Measurements from ENCODE around the gene TM4SF20.

The TM4SF20 gene, protein sequence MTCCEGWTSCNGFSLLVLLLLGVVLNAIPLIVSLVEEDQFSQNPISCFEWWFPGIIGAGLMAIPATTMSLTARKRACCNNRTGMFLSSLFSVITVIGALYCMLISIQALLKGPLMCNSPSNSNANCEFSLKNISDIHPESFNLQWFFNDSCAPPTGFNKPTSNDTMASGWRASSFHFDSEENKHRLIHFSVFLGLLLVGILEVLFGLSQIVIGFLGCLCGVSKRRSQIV

DNA sequence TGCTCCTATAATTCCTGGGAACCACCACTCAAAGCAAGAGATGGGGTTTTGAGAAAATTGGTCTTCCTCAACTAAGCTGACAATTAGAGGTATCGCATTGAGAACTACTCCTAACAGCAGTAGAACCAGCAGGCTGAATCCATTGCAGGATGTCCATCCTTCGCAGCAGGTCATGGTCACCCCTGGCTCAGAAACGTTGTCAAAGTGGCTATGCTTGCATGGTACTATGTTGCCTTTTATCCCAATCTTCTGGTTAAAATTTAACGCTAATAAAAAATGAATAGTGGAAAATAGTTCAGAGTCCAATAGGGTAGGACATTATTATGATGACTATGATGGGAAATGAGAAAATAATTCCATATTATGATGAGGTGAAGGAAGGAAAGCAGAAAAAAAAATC, at the start of gene TM4SF20:
TM4SF20 (minus strand) TSS at position 212 of the 400 bp plus-strand sequence; CDS start at position 174, 38 bp downstream.
- DNase-seq = no peak

- no peak for DNase-seq
These were observed 49.7 kb upstream of the TM4SF20 start for GRCh38 chr2:227428731-227429285.

DNA sequence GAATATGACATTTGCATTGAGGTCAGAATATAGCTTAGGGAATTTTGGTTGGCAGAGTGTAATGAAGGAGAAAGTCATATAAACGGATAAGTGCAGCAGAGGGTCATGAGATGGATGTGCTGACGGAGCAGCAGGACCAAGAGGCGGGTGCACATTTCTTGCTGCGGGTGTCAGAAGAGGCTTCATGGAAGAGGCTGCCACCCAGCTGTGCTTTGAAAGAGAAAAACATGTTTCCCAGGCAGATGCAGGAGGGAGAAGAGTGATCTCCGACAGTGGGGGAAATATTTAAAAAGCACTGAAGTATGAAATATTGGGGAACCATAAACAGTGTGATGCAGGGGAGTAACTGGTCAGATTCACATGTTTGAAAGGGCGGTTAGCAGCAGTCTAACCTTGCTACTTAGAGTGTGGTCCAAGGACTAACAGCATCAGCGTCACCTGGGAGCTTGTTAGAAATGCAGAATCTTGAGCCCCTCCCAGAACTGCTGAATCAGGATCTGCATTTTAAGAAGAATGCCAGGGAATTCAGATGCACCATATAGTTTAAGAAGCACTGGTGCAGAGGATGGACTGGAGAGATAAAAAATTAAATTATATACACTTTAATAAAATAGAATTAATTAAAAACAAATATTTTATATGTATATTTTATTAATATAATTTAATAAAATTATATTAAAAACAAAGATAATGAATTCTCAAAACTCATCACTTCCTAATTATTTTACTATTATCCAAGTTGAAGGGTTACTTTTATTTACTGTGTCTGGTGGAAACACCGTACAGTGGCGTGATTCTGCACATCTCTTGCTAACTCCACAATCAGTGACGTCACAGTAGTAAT, 44.8 kb upstream of the TM4SF20 start:
- DNase-seq = no peak

GRCh38 chr2:227420087-227421052, 41.3 kb upstream of the TM4SF20 start:
- DNase-seq = no peak

DNA sequence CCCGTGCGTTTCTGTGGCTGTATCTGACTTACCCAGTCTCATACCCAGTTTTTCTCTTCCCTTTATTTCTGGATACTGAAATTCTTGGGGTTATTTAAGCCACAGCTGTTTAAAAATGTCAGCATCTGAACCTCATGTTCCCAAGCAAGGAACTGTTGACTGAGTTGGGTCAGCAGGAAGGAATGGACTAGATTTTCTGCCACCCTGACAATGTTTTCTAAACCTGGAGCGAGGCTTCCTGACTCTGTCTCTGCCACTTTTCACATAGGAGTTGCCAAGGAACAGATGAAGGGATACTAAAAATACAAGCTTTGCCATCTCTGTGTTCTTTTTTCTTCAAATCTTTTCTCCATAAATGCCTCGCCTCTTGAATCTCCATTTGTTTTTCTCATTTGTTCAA, 37.6 kb upstream of the TM4SF20 start:
- no peak for DNase-seq

DNA sequence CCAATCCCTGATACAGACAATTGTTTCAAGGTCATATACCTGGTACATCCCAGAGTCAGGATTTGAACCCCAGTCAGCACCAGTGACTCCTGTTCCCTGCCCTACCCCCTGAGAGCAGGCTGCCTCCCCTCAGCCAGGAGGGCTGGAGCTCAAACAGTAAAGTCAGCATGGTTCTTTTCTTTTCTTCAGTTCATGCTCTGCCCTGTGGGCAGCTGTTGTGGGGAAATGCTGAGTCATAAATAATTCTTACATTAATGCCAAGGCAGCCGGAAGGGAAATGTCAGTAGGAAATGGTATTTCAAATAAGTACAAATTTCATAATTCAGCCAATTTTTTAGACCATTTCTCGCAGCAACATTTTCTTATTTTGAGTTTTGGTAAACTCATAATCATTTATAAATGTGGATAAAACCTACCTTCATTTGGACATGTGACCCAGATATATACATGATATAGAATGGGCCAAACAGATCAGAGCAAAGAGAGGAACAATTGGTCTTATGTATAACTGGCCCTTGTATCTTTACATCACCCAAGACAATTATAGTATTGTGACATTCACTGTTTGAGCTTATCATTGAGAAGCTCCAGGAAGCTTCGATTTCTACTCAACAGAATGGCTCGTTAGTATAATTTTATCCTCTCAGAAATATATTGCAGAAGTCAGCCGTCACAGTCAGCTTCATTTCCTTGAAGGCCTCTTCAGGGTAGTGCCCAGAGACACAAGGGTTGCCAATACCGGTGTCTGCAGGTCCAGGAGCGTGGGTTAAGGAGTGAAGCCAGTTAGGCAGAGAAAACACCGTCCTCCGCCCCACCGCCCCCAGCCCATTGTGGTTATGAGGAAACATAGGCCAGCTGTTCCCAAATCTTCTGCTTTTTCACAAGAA, 36.7 kb upstream of the TM4SF20 start:
- no peak for DNase-seq

DNA sequence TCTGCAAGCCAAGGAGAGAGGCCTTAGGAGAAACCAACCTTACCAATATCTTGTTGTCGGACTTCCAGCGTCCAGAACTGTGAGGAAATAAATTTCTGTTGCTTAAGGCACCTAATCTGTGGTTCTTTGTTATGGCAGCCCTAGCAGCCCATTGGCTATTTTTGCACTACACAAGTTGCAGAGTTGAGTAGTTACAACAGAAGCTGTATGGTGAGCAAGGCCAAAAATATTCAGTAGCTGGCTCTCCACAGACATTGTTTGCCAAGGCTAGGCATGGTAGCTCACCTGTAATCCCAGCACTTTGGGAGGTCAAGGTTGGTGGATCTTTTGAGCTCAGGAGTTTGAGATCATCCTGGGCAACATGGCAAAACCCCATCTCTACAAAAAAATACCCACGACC, 35.7 kb upstream of the TM4SF20 start:
- DNase-seq = no peak

DNA sequence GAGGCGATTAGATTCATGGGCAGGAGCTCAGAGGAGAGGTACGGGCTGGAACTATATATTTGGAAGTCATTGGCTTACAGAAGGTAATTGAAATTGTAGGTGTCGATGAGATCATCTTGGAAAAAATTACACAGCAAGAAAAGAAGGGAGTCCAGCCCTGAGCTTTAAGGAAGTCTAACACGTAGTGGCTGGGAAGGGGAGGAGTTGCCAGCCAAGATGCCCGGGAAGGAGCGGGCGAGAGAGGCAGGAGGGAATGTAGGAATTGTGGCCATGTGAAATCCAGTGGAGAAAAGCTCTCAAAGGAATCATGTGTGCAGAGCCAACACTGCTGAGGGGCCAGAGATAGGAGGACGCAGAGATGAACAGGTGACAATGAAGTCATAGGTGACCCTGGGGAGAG, 34.3 kb upstream of the TM4SF20 start:
- DNase-seq = no peak

DNA sequence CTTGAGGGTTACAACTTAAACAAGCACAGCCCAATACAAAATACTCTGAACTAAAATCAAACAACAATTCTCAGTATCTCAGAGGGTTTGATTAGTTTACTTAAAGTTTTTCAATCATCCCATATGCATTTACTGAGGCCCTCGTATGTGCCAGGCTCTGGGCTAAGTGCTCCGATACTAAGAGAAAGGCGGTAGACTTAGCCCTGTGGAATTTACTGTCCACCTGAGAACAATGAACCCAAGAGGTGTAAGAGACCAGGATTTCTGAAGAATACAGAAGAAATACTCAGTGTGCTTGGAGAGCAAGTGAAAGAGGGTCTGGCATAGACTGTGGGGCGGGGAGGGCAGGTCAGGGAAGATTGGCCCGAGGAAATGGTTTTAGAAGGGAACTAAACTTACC, 33.8 kb upstream of the TM4SF20 start:
- DNase-seq = no peak

DNA sequence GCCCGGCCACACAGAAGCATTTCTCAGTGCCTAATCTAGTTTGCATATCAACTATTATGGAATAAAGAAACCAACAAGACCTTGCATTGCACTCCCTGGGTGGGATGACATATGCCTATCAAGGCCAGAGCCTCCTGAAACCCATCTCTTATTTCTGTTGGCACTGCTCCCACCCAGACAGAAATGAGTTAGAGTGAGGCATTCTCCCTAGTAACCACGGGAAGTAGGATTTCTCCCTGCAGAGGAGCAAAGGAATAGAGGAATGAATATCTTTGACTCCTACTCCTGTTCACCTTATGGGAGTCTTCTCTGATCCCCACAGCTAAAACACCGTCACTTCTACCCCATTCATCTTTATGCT, 32.9 kb upstream of the TM4SF20 start:
- DNase-seq = no peak

DNA sequence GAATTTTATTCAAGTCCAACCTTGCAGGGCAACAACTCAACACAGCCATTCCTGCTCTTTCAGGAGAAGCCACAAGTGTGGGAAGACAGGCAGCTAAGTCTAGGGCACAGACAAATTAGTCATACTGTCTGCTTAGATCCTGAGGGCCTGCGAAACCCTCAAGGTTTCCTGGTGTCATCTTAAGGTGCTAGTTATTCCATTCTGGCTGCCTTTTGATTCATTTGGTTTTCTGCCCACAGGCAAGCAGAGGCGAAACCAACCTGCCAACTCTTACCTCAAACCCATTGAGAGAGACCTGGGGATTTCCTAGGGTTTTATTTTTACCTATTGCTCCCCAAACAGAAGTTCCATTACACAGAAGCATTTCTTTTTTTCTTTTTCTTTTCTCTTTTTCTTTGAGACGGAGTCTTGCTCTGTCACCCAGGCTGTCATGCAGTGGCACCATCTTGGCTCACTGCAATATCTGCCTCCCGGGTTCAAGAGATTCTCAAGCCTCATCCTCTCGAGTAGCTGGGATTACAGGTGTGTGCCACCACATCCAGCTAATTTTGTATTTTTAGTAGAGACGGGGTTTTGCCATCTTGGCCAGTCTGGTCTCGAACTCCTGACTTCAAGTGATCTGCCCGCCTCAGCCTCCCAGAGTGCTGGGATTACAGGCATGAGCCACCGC, 32.3 kb upstream of the TM4SF20 start:
- DNase-seq = no peak

GRCh38 chr2:227410191-227410590, 31.1 kb upstream of the TM4SF20 start:
- DNase-seq = no peak

DNA sequence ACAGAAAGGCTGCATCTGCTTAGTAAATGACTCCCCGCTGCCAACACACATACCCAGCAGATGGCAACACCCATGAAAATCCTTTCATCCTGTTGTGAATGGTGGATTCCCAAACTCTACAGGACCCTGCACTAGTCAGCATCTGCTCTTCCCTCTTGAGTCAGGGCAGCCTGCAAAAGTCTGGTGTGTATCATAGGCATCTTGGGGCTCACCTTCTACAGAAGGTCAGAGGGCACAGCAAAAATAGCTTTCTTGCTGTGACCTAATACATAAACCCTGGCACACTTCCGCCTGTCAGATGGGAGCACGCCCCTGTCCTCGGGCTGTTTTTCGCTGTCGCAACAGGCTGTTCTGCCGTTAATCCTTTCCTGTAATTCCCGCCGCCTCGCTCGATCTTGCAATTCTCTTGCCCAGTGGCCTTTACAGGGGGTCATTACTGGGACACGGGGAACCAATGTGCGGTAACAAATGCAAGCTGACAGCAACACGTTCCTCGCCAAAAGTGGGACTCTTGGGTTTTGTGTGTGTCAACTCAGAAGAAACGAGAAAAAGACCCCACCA, 28.6 kb upstream of the TM4SF20 start:
- no peak for DNase-seq

DNA sequence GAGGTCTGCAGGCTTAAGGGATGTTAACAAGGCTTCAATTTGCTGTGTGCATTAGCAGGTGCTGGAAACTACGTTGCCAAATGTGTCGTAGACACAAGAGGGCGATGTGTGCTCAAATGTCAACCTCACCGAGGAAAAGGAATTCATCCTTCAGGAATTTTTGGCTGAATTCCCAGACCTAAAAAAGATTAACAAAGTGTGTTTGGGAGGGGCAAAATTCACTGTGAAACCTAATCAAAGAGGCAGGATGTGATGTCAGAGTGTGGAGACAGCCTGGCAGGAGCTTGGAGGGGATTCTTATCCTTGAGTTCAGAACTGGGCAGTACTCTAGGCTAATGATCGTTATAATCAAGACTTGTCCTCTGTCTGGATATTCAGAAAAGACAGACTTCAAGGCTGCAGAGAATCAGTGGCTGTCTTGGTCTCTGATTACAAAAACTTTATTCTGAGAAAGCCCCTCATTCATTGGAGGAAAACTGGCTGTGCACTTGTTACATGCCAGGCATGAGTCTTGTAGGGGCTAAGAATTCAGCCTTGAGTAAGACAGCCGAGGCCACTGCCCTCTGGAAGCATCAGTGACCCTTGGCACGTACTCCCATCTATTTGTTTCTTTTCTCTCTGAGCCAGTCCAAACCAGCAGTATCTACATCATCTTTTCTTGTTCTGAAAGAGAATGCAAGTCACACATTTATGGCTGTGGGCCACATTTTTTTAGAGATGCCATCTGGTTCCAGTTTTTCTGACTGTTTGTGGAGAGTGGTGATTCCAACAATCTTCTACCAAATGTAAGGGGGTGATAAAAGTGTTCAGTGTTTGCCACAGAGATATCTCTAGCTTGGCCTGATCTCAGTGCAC, 27.3 kb upstream of the TM4SF20 start:
- peak; percentile 85 for DNase-seq

- no peak for DNase-seq
These were observed 25.6 kb upstream of the TM4SF20 start for GRCh38 chr2:227404585-227405271.

DNA sequence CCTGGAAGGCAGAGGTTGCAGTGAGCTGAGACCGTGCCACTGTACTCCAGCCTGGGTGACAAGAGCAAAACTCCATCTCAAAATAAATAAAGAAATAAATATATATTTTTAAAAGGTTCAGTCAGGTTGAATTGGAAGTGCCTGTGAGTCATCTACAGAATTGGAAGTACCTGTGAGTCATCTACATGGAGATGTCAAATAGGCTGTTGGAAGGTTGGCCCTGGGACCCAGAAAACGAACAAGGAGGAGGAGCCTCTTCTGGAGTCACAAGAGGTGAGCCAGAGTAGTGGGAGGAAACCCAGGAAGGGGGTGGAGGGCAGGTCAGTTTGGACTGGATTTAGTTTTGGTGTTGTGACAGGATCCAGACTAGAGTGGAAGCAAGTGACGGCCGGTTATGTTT, 23.9 kb upstream of the TM4SF20 start:
- no peak for DNase-seq

- no peak for DNase-seq
These were observed 23.2 kb upstream of the TM4SF20 start for GRCh38 chr2:227402321-227402720.

- DNase-seq = no peak
These were observed 22.4 kb upstream of the TM4SF20 start for GRCh38 chr2:227401550-227401949.

All from NCI-H2029 (cell line).